ENCODE data around the gene COQ5.
"Not testable (repeated sequence)": the region's sequence is repeated elsewhere in the genome, so short reads cannot be mapped to it uniquely, and the experiment has no call there.

The COQ5 gene

GRCh38 chr12:120529641-120530417 lies 871 bp upstream of the COQ5 start:
- no peaks in the 10 kb centered on the region for H3K27me3 ChIP-seq (ENCODE audit: control insufficient read depth in 1 of 2, insufficient read depth in 2 of 2, low read length in 2 of 2)
- peak overlapping the region; percentile 90 to 97 for H3K4me3 ChIP-seq (ENCODE audit: low read length in 2 of 2)
- no peaks in the 10 kb centered on the region for H3K9me3 ChIP-seq (ENCODE audit: control insufficient read depth in 2 of 2, low read length in 2 of 2)
- peak overlapping the region; percentile 93 for H3K27ac ChIP-seq (ENCODE audit: low read length)
- H3K9ac ChIP-seq (ENCODE audit: low read length in 2 of 2): peak overlapping the region; percentile 88 to 92
- H3K36me3 ChIP-seq (ENCODE audit: control insufficient read depth in 2 of 2, insufficient read depth in 2 of 2, low read length in 2 of 2): no peaks in the 10 kb centered on the region
- H3K4me1 ChIP-seq (ENCODE audit: control insufficient read depth, insufficient read depth, low read length): peaks cover 3% of the 10 kb centered on the region

GRCh38 chr12:120522568-120522967 lies 6.4 kb downstream of the COQ5 start:
- no peak overlapping the region for H3K4me3 ChIP-seq (ENCODE audit: low read length in 2 of 2)
- H3K9me3 ChIP-seq (ENCODE audit: control insufficient read depth in 2 of 2, low read length in 2 of 2): no peaks in the 10 kb centered on the region
- H3K4me1 ChIP-seq (ENCODE audit: control insufficient read depth, insufficient read depth, low read length): no peaks in the 10 kb centered on the region
- H3K9ac ChIP-seq (ENCODE audit: low read length in 2 of 2): no peak overlapping the region
- H3K27me3 ChIP-seq (ENCODE audit: control insufficient read depth in 1 of 2, insufficient read depth in 2 of 2, low read length in 2 of 2): no peaks in the 10 kb centered on the region
- no peak overlapping the region for H3K27ac ChIP-seq (ENCODE audit: low read length)
- peaks cover 0 to 2% of the 10 kb centered on the region in 2 donors for H3K36me3 ChIP-seq (ENCODE audit: control insufficient read depth in 2 of 2, insufficient read depth in 2 of 2, low read length in 2 of 2)

GRCh38 chr12:120519324-120519723 lies 9.6 kb downstream of the COQ5 start:
- H3K9me3 ChIP-seq (ENCODE audit: control insufficient read depth in 2 of 2, low read length in 2 of 2); H3K4me1 ChIP-seq (ENCODE audit: control insufficient read depth, insufficient read depth, low read length); H3K27ac ChIP-seq (ENCODE audit: low read length); H3K9ac ChIP-seq (ENCODE audit: low read length in 2 of 2); H3K27me3 ChIP-seq (ENCODE audit: control insufficient read depth in 1 of 2, insufficient read depth in 2 of 2, low read length in 2 of 2); H3K4me3 ChIP-seq (ENCODE audit: low read length in 2 of 2): not testable (repeated sequence)
- H3K36me3 ChIP-seq (ENCODE audit: control insufficient read depth in 2 of 2, insufficient read depth in 2 of 2, low read length in 2 of 2): peaks cover 8 to 13% of the 10 kb centered on the region in 2 donors

- Histone ChIP-seq H3K27me3 (ENCODE audit: control insufficient read depth in 1 of 2, insufficient read depth in 2 of 2, low read length in 2 of 2) (no peaks in the 10 kb centered on the region), H3K4me3 (ENCODE audit: low read length in 2 of 2) (no peak overlapping the region), H3K4me1 (ENCODE audit: control insufficient read depth, insufficient read depth, low read length) (no peaks in the 10 kb centered on the region), H3K9ac (ENCODE audit: low read length in 2 of 2) (no peak overlapping the region), H3K36me3 (ENCODE audit: control insufficient read depth in 2 of 2, insufficient read depth in 2 of 2, low read length in 2 of 2) (peaks cover 11 to 25% of the 10 kb centered on the region in 2 donors), H3K9me3 (ENCODE audit: control insufficient read depth in 2 of 2, low read length in 2 of 2) (no peaks in the 10 kb centered on the region), H3K27ac (ENCODE audit: low read length) (no peak overlapping the region)
Measured at GRCh38 chr12:120515496-120515895, 13.5 kb downstream of the COQ5 start.

- H3K4me1 ChIP-seq (ENCODE audit: control insufficient read depth, insufficient read depth, low read length): no peaks in the 10 kb centered on the region
- no peak overlapping the region for H3K4me3 ChIP-seq (ENCODE audit: low read length in 2 of 2)
- peaks cover 19 to 35% of the 10 kb centered on the region in 2 donors for H3K36me3 ChIP-seq (ENCODE audit: control insufficient read depth in 2 of 2, insufficient read depth in 2 of 2, low read length in 2 of 2)
- H3K9ac ChIP-seq (ENCODE audit: low read length in 2 of 2): no peak overlapping the region
- no peak overlapping the region for H3K27ac ChIP-seq (ENCODE audit: low read length)
- H3K9me3 ChIP-seq (ENCODE audit: control insufficient read depth in 2 of 2, low read length in 2 of 2): no peaks in the 10 kb centered on the region
- H3K27me3 ChIP-seq (ENCODE audit: control insufficient read depth in 1 of 2, insufficient read depth in 2 of 2, low read length in 2 of 2): no peaks in the 10 kb centered on the region
Measured at GRCh38 chr12:120514002-120514401, 15.0 kb downstream of the COQ5 start.

- H3K27ac ChIP-seq (ENCODE audit: low read length): no peak overlapping the region
- no peaks in the 10 kb centered on the region for H3K4me1 ChIP-seq (ENCODE audit: control insufficient read depth, insufficient read depth, low read length)
- no peak overlapping the region for H3K9ac ChIP-seq (ENCODE audit: low read length in 2 of 2)
- H3K9me3 ChIP-seq (ENCODE audit: control insufficient read depth in 2 of 2, low read length in 2 of 2): no peaks in the 10 kb centered on the region
- no peak overlapping the region for H3K4me3 ChIP-seq (ENCODE audit: low read length in 2 of 2)
- H3K27me3 ChIP-seq (ENCODE audit: control insufficient read depth in 1 of 2, insufficient read depth in 2 of 2, low read length in 2 of 2): no peaks in the 10 kb centered on the region
- peaks cover 16 to 34% of the 10 kb centered on the region in 2 donors for H3K36me3 ChIP-seq (ENCODE audit: control insufficient read depth in 2 of 2, insufficient read depth in 2 of 2, low read length in 2 of 2)
Measured at GRCh38 chr12:120508537-120508936, 20.4 kb downstream of the COQ5 start.

GRCh38 chr12:120504587-120504986 lies 24.4 kb downstream of the COQ5 start:
- no peak overlapping the region for H3K9ac ChIP-seq (ENCODE audit: low read length in 2 of 2)
- H3K9me3 ChIP-seq (ENCODE audit: control insufficient read depth in 2 of 2, low read length in 2 of 2): no peaks in the 10 kb centered on the region
- no peaks in the 10 kb centered on the region for H3K27me3 ChIP-seq (ENCODE audit: control insufficient read depth in 1 of 2, insufficient read depth in 2 of 2, low read length in 2 of 2)
- H3K36me3 ChIP-seq (ENCODE audit: control insufficient read depth in 2 of 2, insufficient read depth in 2 of 2, low read length in 2 of 2): peaks cover 12 to 23% of the 10 kb centered on the region in 2 donors
- no peak overlapping the region for H3K4me3 ChIP-seq (ENCODE audit: low read length in 2 of 2)
- no peaks in the 10 kb centered on the region for H3K4me1 ChIP-seq (ENCODE audit: control insufficient read depth, insufficient read depth, low read length)
- no peak overlapping the region for H3K27ac ChIP-seq (ENCODE audit: low read length)

- Histone ChIP-seq H3K4me1 (ENCODE audit: control insufficient read depth, insufficient read depth, low read length) (peaks cover 13% of the 10 kb centered on the region), H3K27me3 (ENCODE audit: control insufficient read depth in 1 of 2, insufficient read depth in 2 of 2, low read length in 2 of 2) (no peaks in the 10 kb centered on the region), H3K36me3 (ENCODE audit: control insufficient read depth in 2 of 2, insufficient read depth in 2 of 2, low read length in 2 of 2) (peaks cover 13 to 18% of the 10 kb centered on the region in 2 donors), H3K4me3 (ENCODE audit: low read length in 2 of 2) (no peak overlapping the region), H3K27ac (ENCODE audit: low read length) (no peak overlapping the region), H3K9me3 (ENCODE audit: control insufficient read depth in 2 of 2, low read length in 2 of 2) (no peaks in the 10 kb centered on the region), H3K9ac (ENCODE audit: low read length in 2 of 2) (peak overlapping the region in 1 of 2 donors; percentile 13)
Measured at GRCh38 chr12:120500581-120500980, 28.4 kb downstream of the COQ5 start.

GRCh38 chr12:120498870-120499515 lies 30.0 kb downstream of the COQ5 start:
- Histone ChIP-seq H3K9me3 (ENCODE audit: control insufficient read depth in 2 of 2, low read length in 2 of 2) (no peaks in the 10 kb centered on the region), H3K9ac (ENCODE audit: low read length in 2 of 2) (no peak overlapping the region), H3K36me3 (ENCODE audit: control insufficient read depth in 2 of 2, insufficient read depth in 2 of 2, low read length in 2 of 2) (peaks cover 8 to 14% of the 10 kb centered on the region in 2 donors), H3K27me3 (ENCODE audit: control insufficient read depth in 1 of 2, insufficient read depth in 2 of 2, low read length in 2 of 2) (no peaks in the 10 kb centered on the region), H3K27ac (ENCODE audit: low read length) (no peak overlapping the region), H3K4me1 (ENCODE audit: control insufficient read depth, insufficient read depth, low read length) (peaks cover 17% of the 10 kb centered on the region), H3K4me3 (ENCODE audit: low read length in 2 of 2) (no peak overlapping the region)

- peaks cover 5% of the 10 kb centered on the region in 2 donors for H3K36me3 ChIP-seq (ENCODE audit: control insufficient read depth in 2 of 2, insufficient read depth in 2 of 2, low read length in 2 of 2)
- H3K4me3 ChIP-seq (ENCODE audit: low read length in 2 of 2): peak overlapping the region; percentile 92 to 93
- H3K27ac ChIP-seq (ENCODE audit: low read length): peak overlapping the region; percentile 3
- no peaks in the 10 kb centered on the region for H3K27me3 ChIP-seq (ENCODE audit: control insufficient read depth in 1 of 2, insufficient read depth in 2 of 2, low read length in 2 of 2)
- peak overlapping the region; percentile 72 to 80 for H3K9ac ChIP-seq (ENCODE audit: low read length in 2 of 2)
- no peaks in the 10 kb centered on the region for H3K9me3 ChIP-seq (ENCODE audit: control insufficient read depth in 2 of 2, low read length in 2 of 2)
- H3K4me1 ChIP-seq (ENCODE audit: control insufficient read depth, insufficient read depth, low read length): peaks cover 17% of the 10 kb centered on the region
Measured at GRCh38 chr12:120497524-120498150, 31.3 kb downstream of the COQ5 start.

Measured in stomach smooth muscle (tissue), 2 donors.